Astrocyte of the cerebellum (primary cell): Measurements from ENCODE around the gene DOC2A.

Source experiments
- DNase-seq: peaks from one replicate; pipeline ENCODE4 v3.0.0-alpha.2; 2011; ENCODE audit warnings: low read depth
- H3K4me3 ChIP-seq: 2 replicates; pipeline ENCODE4 v1.5.1; 2011; ENCODE audit warnings: mild to moderate bottlenecking, low read depth, low read length, moderate library complexity
- CTCF ChIP-seq: IDR thresholded peaks from 2 replicates; pipeline ENCODE4 v1.5.1; 2012; ENCODE audit warnings: low read length, low read depth, moderate library complexity, mild to moderate bottlenecking; ENCODE audit errors: missing control alignments
- in situ Hi-C: cut with HindIII; loops from 2 replicates; pipeline ENCODE4 v1.10.0; 2017; ENCODE audit warnings: low sequenced_read_pairs

The DOC2A gene

GRCh38 chr16:30009990-30010843 is 610 bp downstream of the DOC2A start:
- peak overlapping the region; percentile 36 for H3K4me3 ChIP-seq
- in situ Hi-C loops: no loop called here
- DNase-seq: no peak
- no peak for TF ChIP-seq CTCF

DNA sequence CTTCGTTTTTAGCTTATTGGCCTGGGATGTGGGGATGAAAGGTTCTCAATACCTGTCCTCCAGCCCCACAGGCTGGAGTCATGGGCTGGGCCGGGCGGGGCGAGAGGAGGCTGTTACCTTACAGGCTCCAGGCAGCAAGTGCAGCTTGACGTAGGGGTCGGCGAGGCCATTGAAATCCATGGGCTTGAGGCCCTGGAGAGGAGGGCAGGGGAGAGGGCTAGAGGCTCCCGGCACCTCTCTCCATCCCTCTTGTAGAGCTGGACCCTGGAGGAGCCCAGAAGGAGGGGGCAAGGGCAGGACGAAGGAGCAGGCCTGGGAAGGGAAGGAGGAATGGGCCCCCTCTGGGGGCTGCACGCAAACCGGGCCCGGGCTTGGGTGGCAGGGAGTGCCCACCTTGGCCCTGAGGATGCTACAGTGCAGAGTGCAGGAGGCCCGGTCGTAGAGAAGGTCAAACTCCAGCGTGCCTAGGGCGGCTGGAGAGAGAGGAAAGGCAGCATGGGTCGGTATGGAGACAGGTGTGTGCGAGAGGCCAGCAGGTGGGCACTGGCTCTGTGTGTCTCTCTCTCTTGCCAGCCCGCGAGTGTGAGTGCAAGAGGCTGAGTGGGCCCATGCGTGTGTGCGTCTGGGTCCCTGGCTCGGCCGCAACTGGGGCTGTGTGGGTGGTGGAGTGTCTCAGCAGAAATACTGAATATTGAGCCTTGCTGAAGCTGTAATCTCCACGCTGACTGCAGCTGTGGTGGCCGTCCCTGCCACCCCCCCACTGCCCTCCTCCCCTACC is 1.6 kb downstream of the DOC2A start:
- H3K4me3 ChIP-seq: no peak overlapping the region
- no peak for TF ChIP-seq CTCF
- in situ Hi-C loops: no loop called here
- DNase-seq: no peak

- TF ChIP-seq CTCF: no peak
- in situ Hi-C loops: no loop called here
- DNase-seq: no peak
- H3K4me3 ChIP-seq: no peak overlapping the region
Measured at GRCh38 chr16:30007378-30007895, 3.4 kb downstream of the DOC2A start.

DNA sequence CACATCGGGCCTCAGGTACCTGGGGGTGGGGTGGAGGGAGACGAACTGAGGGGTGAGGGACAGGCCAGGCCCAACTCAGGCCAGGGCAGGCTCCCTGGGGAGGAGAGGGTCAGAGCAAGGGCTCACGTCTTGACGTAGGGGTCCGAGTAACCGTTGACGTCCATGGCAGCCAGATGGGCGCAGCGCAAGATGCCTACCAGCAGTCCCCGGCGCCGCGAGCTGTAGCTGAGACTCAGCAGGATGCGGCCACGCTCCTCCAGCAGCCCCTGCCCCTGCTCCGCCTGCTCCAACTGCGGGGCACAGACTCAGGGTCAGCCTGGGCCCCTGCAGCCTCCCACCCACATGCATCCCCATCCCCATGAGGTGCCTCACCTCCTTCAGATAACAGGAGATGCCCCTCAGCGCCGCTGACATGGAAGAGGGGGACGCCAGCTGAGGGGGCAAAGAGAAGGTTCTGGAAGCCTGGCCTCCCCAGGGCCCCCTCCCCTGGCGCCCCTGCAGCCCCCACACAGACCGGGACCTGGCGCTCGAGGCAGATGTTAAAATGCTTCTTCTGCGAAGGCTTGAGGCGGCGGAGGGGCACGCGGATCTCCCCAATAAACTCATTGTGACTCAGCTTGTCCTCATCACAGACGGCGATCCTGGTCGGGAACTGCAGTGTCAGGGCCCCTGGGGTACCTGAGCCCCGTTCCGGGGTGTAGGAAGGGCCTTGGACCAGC is 4.0 kb downstream of the DOC2A start:
- DNase-seq: no peak
- TF ChIP-seq CTCF: no peak
- in situ Hi-C loops: no loop called here
- no peak overlapping the region for H3K4me3 ChIP-seq

- no peak overlapping the region for H3K4me3 ChIP-seq
- no peak for TF ChIP-seq CTCF
- in situ Hi-C loops: no loop called here
- DNase-seq: no peak
Measured at GRCh38 chr16:30006095-30006473, 4.7 kb downstream of the DOC2A start.

- in situ Hi-C loops: no loop called here
- no peak overlapping the region for H3K4me3 ChIP-seq
- TF ChIP-seq CTCF: peak; percentile 93
- DNase-seq: no peak
Measured at GRCh38 chr16:30005341-30006094, 5.3 kb downstream of the DOC2A start.
